Pulmonary artery endothelial cell (primary cell): ENCODE results near the gene CEP350. TPM values are rescaled to one million over a fixed set of nuclear protein-coding genes. Genes with fewer than 3 reads are reported as not detected.
"Not testable (repeated sequence)": the region's sequence is repeated elsewhere in the genome, so short reads cannot be mapped to it uniquely, and the experiment has no call there.

ENCODE experiments used
- DNase-seq: peaks from one replicate; pipeline ENCODE4 v3.0.0-alpha.2; 2011; ENCODE audit warnings: low read depth, low spot score
- total RNA-seq: library from RNA; depleted of rRNA; stranded (reverse); fragments of >200 nt; gene quantifications from 2 replicates; pipeline ENCODE4 v1.2.3, GENCODE V29; 2014

CEP350 gene
- total RNA-seq, 1 donor from 2014 or later: 40.6 TPM

DNA sequence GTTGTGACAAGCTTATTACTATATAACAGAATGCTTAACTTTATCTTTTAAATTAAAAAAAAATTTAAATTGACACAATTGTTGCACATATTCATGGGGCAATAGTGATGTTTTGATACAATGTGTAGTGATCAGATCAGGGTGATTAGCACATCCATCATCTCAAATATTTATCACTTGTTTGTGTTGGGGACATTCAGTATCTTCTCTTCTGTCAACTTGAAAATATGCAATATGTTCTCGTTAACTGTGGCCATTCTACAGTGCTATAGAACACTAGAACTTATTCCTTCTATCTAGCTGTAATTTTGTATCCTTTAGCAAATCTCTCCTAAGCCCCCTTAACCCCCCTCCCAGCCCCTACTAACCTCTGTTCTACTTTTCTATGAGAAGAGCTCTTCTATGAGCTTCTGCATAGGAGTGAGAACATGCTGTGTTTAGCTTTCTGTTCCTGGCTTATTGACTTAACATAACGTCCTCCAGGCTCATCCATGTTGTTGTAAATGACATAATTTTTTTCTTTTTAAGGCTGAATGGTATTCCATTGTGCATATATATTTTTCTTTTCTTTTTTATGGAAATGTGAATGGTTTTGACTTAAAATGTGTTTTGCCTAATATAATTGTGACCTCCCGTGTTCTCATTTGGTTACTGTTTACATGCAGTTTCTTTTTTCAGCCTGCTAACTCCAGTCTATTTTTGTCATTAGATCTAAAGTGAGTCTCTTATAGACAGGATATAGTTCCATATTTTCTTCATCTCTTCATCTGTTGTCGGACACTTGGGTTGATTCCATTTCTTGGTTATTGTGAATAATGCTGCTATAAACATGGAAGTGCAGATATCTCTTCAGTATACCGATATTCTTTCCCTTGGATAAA, 23.8 kb downstream of the CEP350 start:
- DNase-seq: no peak

DNA sequence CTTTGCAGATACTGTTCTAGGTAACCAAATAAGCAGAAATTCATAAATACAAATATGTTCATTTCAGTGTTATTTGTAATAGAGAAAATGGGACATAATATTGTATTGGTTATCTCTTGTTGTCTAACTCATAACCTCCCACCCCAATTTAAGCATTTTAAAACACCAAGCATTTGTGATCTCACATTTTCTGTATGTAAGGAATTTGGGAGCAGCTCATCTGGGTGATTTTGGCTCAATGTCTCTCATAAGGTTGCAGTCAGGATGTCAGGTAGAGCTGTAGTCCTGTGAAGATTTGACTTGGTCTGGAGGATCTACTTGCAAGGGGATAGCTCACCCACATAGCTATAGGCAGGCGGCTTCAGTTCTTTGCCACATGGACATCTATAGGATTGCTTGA, 29.5 kb downstream of the CEP350 start:
- no peak for DNase-seq

DNA sequence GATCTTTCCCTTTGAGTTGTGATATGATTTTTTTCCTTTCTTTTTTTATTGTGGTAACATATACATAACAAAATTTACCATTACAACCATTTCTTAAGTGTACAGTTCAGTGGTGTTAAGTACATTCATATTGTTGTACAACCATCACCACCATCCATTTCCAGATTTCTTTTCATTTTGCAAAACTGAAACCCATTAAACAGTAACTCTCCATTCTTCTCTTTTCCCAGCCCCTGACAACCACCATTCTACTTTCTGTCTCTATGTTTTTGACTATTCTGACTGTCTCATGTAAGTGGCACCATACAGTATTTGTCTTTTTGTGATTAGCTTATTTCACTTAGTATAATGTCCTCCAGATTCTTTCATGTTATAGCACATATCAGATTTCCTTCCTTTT, 30.3 kb downstream of the CEP350 start:
- no peak for DNase-seq

DNA sequence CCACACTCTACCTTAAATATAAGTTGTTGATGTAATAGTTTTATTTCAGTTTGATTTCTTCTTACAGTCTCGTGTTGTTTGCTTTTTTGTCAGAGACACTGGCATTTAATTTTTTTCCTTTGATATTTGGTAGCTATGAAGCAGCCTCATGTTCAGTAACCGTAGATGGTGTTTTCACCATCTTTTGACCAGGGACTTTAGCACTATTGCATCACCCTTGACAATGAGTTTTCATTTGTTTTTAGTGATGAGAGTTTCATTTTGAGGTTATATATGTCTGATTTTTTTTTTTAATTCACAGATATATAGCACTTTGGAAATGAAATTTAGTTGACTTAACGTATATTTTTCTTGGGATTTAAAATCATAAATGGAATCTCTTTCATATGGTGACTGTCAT, 36.2 kb downstream of the CEP350 start:
- no peak for DNase-seq

DNA sequence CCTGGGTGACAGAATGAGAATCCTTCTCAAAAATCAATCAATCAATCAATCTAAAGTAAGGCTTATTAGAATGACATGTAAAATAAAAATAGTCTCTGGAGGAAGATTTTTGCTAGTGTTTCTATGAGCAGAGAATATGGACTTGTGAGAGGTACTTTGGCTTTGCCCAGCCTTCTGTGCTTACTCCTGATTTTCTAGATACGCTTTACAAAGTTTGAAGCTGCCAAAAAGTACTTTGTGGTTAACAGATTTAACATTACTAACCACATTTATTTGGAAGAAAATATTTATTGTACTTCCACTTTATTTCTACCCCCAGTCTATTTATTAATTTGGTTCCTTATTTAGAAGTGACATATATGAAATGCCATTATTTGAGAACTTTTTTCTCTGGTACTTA, 41.0 kb downstream of the CEP350 start:
- no peak for DNase-seq

DNA sequence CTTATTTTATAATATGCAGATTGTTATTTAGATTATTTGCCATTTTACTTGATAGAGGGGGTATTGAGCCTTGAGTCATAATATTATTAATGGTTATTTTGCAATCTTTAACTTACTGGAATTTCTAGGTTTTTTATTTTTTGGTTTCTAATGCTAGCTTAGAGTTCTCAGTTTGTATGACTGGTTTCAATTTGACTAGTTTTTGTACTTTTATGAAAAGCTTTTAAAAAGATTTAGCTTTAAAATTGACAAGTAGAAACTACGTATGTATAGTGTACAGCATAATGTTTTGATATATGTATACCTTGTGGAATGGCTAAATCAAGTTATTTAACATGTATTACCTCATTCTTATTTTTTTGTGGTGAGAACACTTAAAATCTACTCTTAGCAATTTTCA, 41.5 kb downstream of the CEP350 start:
- no peak for DNase-seq

DNA sequence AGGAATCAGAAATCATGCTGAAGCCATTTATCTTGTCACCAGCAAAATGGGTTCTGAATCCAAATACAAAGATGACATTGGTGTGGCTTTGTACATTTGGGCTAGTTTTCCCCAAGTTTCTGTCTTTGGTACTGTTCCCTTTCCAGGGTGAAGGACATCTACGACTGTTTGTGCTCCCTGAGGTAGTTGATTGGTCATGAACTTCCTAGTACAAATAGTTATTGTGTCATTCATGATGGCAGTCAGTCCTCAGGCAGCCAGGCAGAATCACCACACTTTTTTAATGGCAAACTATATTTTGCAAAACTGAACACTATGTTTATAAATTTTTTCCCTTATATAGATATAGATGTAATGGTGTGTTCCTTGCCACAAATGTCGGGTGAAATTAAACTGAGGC, 46.0 kb downstream of the CEP350 start:
- DNase-seq: no peak

DNA sequence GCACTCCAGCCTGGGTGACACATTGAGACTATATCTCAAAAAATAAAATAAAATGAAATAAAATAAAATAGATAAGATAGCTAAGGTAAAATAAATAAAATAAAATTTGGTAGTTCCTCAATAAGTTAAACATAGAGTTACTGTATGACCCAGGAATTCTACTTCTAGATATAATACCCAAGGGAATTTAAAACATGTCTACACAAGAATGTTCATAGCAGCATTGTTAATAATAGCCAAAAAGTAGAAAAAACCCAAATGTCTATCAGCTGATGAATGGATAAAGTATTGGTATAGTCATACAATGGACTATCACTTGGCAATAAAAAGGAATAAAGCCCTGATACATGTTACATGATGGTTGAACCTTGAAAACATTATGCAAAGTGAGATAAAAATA, 47.8 kb downstream of the CEP350 start:
- no peak for DNase-seq

DNA sequence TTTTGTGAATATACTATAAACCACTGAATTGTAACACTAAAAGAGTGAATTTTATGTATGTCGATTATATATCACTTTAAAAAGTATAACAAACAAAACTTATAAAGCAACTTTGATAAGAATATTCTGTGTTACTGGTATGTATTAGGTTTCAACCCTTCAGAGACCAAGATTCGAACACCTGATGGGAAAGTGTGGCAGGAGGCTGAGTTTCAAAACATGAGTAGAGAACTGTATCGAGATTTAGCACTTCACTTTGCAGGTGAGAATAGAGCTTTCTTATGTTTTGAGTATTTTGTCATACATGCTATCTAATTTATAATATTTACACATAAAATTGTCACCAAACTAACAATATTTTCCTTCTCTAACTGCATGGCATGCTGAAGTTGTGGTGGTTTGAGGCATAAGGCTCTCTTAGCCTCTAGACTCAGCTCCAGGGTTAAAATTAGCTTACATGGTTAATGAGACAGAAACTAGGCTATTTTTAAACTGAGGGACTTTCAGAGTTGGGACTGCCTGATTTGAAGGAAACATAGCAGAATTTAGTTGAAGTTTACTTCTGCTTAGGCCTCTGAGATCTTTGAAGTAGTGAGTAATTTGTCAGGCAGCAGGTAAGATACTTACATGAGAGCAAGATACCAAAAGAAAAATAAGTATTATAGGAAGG, 48.6 kb downstream of the CEP350 start:
- DNase-seq: no peak

DNA sequence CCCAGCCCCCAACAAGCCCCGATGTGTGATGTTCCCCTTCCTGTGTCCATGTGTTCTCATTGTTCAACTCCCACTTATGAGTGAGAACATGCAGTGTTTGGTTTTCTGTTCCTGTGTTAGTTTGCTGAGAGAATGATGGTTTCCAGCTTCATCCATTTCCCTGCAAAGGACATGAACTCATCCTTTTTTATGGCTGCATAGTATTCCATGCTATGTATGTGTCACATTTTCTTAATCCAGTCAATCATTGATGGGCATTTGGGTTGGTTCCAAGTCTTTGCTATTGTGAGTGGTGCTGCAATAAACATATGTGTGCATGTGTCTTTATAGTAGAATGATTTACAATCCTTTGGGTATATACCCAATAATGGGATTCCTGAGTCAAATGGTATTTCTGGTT, 52.2 kb downstream of the CEP350 start:
- not testable (repeated sequence) for DNase-seq

DNA sequence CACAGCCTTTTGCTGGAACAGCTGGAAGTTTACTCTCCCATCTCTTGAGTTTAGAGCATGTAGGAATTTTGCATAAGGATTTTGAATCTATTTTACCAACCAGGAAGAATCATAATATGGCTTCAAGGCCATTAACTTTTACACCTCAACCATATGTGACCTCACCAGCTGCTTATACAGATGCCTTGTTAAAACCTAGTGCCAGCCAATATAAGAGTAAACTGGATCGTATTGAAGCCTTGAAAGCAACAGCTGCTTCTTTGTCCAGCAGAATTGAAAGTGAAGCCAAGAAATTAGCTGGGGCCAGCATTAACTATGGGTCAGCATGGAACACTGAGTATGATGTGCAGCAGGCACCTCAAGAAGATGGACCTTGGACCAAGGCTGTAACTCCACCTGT, 65.4 kb downstream of the CEP350 start:
- DNase-seq: no peak

DNA sequence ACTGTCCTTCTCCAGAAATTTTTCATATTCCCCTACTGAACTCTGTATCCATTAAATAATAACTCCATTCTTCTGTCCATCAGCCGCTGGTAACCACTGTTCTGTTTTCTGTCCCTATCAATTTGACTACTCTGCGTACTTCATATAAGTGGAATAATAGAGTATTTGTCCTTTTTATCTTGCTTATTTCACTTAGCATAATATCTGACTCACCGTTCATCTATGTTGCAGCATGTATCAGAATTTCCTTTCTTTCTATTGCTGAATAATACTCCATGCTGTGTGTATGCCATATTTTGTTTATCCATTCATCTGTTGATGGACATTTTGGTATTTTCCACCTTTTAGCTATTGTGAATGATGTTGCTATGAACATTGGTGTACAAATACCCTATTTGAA, 71.9 kb downstream of the CEP350 start:
- peak; percentile 71 for DNase-seq

DNA sequence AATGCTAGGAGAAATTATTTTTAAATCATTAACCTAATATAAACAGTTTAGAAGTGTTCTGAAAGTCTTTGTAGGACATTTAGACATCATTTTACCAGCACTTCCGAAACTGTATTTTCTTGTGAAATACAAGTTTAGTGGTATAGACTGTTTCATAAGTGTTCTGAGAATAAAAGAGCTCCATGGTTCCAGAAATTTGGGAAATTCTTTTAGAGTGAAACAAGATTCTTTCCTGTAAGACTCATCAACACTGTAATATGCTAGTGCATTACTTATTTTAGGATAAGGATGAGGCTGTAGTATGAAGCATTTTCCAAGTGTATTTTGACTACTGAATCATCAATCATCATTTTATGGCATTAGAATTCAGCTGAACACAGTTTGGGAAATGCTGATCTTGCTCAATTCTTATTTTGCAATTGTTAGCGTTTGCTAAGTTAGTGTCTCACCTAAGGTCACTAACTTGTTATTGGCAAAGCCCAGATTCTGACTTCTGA, 73.4 kb downstream of the CEP350 start:
- no peak for DNase-seq

DNA sequence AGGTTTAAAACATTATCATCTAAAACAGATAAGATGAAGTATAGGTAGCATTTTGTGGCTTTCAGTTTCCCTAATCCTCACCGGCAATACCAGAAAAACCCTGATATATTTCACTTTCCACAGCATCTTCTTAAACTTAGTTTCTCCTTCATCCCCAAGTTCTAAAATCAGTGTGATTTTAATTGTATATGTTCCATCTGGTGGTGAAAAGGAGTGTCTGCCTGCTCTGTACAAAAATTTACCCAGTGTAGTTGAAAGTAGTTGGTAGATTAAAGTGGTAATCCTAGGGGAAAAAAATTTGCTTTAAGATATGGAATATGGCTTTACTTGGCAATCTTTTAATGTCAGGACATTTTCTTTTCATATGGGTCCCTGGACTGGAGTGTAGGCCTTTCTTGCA, 74.3 kb downstream of the CEP350 start:
- DNase-seq: no peak

DNA sequence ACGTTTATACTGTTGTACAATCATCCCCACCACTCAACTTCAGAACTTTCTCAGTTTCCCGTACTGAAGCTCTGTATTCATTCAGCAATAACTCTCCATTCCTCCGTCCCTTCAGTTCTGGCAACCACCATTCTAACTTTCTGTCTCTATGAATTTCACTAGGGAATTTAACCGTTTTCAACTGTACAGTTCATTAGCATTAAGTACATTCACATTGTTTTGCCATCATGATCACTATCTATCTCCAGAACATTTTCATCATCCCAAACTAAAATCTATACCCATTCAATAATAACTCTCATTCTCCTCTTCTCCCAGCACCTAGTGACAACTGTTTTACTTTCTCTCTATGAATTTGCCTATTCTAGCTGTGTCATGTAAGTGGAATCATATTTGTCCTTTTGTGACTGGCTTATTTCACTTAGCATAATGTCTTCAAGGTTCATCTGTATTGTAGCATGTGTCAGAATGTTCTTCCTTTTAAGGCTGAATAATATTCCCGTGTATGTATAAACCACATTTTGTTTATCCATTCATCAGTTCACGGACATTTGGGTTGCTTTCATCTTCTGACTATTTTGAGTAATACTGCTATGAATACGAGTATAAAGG, 75.0 kb downstream of the CEP350 start:
- DNase-seq: no peak

DNA sequence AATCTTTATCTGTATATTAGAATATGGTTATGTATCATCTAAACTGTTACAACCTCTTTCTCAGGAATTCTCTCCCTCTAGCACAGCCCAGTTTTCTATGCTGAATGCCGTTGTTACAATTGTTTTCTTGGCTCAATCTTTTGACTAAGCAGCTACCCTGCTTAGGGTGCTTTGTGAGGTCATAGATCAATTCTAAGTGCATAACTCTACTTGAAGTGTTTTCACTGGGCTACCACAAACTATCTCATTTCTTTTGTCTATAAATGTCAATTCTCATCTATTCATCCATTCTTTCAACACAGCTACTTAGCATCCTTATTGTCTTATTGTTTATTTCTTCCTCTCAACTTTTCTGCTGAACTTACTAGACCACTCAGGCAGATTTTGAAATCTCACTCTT, 77.1 kb downstream of the CEP350 start:
- no peak for DNase-seq

DNA sequence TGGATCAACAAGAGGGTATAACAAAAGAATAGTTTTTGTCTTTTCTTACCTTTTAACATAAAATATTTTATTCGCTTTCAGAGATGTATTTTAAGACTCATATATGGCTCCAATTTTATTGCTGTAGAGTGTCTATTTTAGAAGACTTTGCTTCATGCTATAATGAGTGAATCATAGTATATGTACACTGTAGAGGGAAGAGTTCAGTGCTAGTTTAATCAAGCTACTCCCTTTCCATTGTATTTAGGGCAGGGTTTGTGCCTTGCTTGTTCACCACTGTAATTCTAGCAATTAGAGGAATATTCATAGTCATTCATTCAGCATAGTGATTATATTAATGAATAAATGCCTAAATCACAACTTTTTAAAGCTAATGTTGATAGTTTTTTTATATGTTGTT, 78.8 kb downstream of the CEP350 start:
- DNase-seq: no peak

DNA sequence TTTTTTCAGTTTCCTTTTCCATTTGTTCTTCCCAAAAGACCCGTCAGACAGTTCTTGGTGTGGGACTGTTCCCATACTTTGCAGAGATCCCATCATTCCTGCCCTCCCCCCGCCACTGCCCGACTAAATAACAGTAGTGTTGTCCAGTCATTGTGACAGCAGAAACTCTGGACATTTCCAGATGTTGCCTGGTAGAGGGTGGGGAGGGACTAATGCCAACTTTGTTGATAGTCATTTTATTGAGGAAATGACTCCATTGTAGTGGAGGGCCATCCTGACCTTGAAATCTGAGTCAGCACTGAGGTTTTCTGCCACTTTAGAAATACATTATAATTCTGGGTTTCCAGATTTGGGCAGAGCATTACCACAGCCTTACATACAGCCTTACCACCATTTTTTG, 85.4 kb downstream of the CEP350 start:
- peak; percentile 24 for DNase-seq

DNA sequence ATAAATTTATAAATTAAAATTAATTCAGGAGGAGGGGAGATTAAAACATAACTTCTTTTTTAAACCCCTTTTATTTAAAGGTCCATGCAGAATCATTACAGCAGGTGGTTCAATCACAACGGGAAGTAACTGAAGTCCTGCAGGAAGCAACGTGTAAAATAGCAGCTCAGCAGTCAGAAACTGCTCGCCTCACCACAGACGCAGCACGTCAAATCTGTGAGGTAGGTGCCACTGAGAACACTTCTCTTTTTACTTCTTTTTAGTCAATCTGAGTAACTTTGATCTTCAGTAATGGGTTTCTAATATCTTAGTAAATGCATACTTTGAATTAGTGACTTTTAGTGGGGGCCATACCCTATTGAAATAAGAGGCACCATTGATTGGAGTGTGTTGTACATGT, 87.0 kb downstream of the CEP350 start:
- DNase-seq: no peak

DNA sequence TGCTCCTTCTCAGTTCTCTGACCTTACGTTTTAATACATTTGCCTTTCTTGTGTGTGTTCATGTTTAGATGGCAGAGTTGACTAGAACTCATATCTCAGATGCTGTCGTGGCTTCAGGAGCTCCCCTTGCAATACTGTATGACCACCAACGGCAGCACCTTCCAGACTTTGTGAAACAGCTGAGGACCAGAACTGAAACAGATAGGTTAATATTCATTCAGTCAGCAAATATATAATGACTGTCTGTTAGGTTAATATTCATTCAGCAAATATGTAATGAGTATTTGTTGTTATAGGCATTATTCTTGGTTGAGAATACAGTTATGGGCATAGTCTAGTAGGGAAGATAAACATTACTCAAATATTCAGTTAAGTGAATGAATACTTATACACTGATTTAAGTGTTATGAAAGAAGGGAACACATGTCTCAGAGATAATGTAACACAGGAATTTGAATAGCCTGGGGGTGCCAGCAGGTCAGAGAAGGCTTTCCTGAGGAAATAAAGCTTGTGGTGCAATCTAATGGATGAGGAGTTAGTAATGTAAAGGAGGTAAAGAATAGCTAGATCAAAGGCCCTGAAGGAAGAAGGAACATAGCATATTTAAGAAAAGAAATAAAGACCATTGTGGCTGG, 88.5 kb downstream of the CEP350 start:
- DNase-seq: peak; percentile 26

DNA sequence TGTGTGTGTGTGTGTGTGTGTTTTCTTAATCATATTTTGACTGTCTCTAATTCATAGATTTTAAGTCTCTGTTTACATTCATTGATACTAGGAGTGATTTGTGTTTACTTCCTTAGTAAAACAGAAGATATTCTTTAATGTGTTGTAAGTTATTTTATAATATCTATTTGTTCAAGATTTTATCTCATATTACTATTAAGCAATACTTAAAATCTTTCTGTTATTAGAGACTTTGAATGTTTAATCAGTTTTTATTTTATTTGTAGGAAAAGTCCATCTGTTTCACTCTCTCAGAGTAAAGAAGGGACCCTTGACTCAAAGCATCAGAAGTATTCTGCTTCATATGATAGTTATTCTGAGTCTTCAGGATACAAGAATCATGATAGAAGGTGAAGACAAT, 89.2 kb downstream of the CEP350 start:
- DNase-seq: no peak

DNA sequence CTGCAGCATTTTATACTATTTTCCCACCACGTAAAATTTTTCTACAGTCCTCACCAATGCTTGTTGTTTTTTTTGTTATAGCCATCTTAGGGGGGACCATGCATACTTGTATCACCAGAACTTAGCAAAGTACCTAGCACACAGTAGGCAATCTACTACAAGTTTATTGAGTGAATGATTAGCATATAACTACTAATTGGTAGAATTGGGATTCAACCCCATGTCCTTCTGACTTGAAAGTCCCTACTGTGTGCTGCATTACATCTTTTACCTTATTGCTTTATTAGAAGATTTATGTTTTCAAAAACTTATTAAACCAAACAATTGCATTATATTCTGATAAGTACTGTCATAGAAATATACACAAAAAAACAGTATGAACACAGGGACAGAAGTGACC, 92.1 kb downstream of the CEP350 start:
- DNase-seq: no peak
